Sigmoid colon (tissue), 4 donors: ENCODE results near the gene RUFY1.

Source experiments
- EP300 ChIP-seq, 4 donors: sonication (generic); formaldehyde crosslinking; IDR thresholded peaks; one replicate each; pipeline ENCODE4 v1.6.1; 2017; ENCODE audit warnings: antibody characterized with exemption in 4 of 4
- POLR2A ChIP-seq, 2 donors: fragments of 450-650 bp; IDR thresholded peaks; one replicate each; pipeline ENCODE4 v1.6.1; 2016; ENCODE audit warnings: antibody characterized with exemption in 2 of 2, mild to moderate bottlenecking in 2 of 2, moderate library complexity in 2 of 2
- POLR2AphosphoS5 ChIP-seq, 4 donors: sonication (generic); formaldehyde crosslinking; IDR thresholded peaks; one replicate each; pipeline ENCODE4 v1.6.1; 2017; ENCODE audit warnings: antibody characterized with exemption in 4 of 4
- TF ChIP-seq, protein P1 (sequence below), 4 experiments: fragments of 450-650 bp in 3 of 4; fragments of 200-600 bp in 1 of 4; IDR thresholded peaks; one replicate each; pipeline ENCODE4 v1.5.1; 2016 to 2019; ENCODE audit warnings: antibody characterized with exemption in 4 of 4, mild to moderate bottlenecking in 3 of 4, moderate library complexity in 2 of 4

GRCh38 chr5:179534431-179534830 is 15.9 kb upstream of the RUFY1 start:
- TF ChIP-seq, protein P1, sequence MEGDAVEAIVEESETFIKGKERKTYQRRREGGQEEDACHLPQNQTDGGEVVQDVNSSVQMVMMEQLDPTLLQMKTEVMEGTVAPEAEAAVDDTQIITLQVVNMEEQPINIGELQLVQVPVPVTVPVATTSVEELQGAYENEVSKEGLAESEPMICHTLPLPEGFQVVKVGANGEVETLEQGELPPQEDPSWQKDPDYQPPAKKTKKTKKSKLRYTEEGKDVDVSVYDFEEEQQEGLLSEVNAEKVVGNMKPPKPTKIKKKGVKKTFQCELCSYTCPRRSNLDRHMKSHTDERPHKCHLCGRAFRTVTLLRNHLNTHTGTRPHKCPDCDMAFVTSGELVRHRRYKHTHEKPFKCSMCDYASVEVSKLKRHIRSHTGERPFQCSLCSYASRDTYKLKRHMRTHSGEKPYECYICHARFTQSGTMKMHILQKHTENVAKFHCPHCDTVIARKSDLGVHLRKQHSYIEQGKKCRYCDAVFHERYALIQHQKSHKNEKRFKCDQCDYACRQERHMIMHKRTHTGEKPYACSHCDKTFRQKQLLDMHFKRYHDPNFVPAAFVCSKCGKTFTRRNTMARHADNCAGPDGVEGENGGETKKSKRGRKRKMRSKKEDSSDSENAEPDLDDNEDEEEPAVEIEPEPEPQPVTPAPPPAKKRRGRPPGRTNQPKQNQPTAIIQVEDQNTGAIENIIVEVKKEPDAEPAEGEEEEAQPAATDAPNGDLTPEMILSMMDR (IDR thresholded peaks at IDR 0.05), result no peak
- no peak for TF ChIP-seq POLR2A (IDR thresholded peaks at IDR 0.05)
- TF ChIP-seq POLR2AphosphoS5 (IDR thresholded peaks at IDR 0.05), result no peak
- no peak for TF ChIP-seq EP300 (IDR thresholded peaks at IDR 0.05)
